ENCODE results near the gene AKAP8.
"Not testable (repeated sequence)": the region's sequence is repeated elsewhere in the genome, so short reads cannot be mapped to it uniquely, and the experiment has no call there.

Gene AKAP8

GRCh38 chr19:15372470-15372869, 7.1 kb downstream of the AKAP8 start:
- DNase-seq = no peak

- DNase-seq = no peak
Observed at GRCh38 chr19:15371786-15372380, 7.7 kb downstream of the AKAP8 start.

GRCh38 chr19:15371119-15371518, 8.5 kb downstream of the AKAP8 start:
- DNase-seq = no peak

- no peak for DNase-seq
Observed at GRCh38 chr19:15369594-15369891, 10.0 kb downstream of the AKAP8 start.

GRCh38 chr19:15368798-15369593, 10.6 kb downstream of the AKAP8 start:
- DNase-seq = no peak

- no peak for DNase-seq
Observed at GRCh38 chr19:15368051-15368632, 11.4 kb downstream of the AKAP8 start.

GRCh38 chr19:15367439-15367838, 12.1 kb downstream of the AKAP8 start:
- DNase-seq = no peak

GRCh38 chr19:15365264-15365663, 14.3 kb downstream of the AKAP8 start:
- no peak for DNase-seq

- DNase-seq = not testable (repeated sequence)
Observed at GRCh38 chr19:15363791-15364190, 15.8 kb downstream of the AKAP8 start.

- not testable (repeated sequence) for DNase-seq
Observed at GRCh38 chr19:15363048-15363447, 16.5 kb downstream of the AKAP8 start.

GRCh38 chr19:15360015-15360414, 19.6 kb downstream of the AKAP8 start:
- not testable (repeated sequence) for DNase-seq

GRCh38 chr19:15358918-15359317, 20.7 kb downstream of the AKAP8 start:
- no peak for DNase-seq

- DNase-seq = no peak
Observed at GRCh38 chr19:15357906-15358305, 21.7 kb downstream of the AKAP8 start.

GRCh38 chr19:15354566-15355296, 24.9 kb downstream of the AKAP8 start:
- DNase-seq = no peak

GRCh38 chr19:15353908-15354307, 25.7 kb downstream of the AKAP8 start:
- no peak for DNase-seq

GRCh38 chr19:15352535-15352934, 27.1 kb downstream of the AKAP8 start:
- DNase-seq = not testable (repeated sequence)

GRCh38 chr19:15341328-15341727, 38.3 kb downstream of the AKAP8 start:
- not testable (repeated sequence) for DNase-seq

- no peak for DNase-seq
Observed at GRCh38 chr19:15340086-15340485, 39.5 kb downstream of the AKAP8 start.

- peak; percentile 86 for DNase-seq
Observed at GRCh38 chr19:15337202-15337601, 42.4 kb downstream of the AKAP8 start.

- not testable (repeated sequence) for DNase-seq
Observed at GRCh38 chr19:15335992-15336391, 43.6 kb downstream of the AKAP8 start.

- DNase-seq = peak; percentile 66
Observed at GRCh38 chr19:15332311-15332996, 47.1 kb downstream of the AKAP8 start, which contains the start of gene BRD4. Gene BRD4 (minus strand): TSS chr19:15332539. CDS start chr19:15273099, 59,440 bp downstream.
